Spleen (tissue), 7 donors: ENCODE measurements around the gene DXO.

Experiments used
- CTCF ChIP-seq, 11 experiments: fragments of 200-600 bp in 7 of 11; fragments of 450-650 bp in 4 of 11; sonication (generic) in 4 of 11; IDR thresholded peaks in 8 of 11; conservative IDR thresholded peaks in 3 of 11; 1 replicate in 7 of 11; 2 replicates in 4 of 11; pipeline versions ENCODE4 v1.4.0 to v1.8.0; 2016 to 2021; ENCODE audit warnings: antibody characterized with exemption in 11 of 11, inconsistent platforms in 4 of 11, mild to moderate bottlenecking in 1 of 11
- POLR2A ChIP-seq, 3 donors: fragments of 450-650 bp; IDR thresholded peaks; one replicate each; pipeline ENCODE4 v1.5.1; 2017; ENCODE audit warnings: antibody characterized with exemption in 3 of 3, mild to moderate bottlenecking in 1 of 3
- donor health status: DM: no; HTN: no; CAD: no; lungs with moderate emphysema.
- donor health status: DM: no; HTN: no; CAD: no.
- donor health status: DM: no; HTN: no; CAD: no.

GRCh38 chr6:31978831-31979230, 6.9 kb upstream of the DXO start:
- TF ChIP-seq POLR2A (IDR thresholded peaks at IDR 0.05) (no peak), CTCF (IDR thresholded peaks at IDR 0.05 in 8 of 11, conservative IDR thresholded peaks at IDR 0.05 in 3 of 11) (no peak)
